ENCODE data around the gene ACER1.
A peak's percentile ranks its signal among the peaks of the same experiment; 100 is the strongest.

The ACER1 gene

DNA sequence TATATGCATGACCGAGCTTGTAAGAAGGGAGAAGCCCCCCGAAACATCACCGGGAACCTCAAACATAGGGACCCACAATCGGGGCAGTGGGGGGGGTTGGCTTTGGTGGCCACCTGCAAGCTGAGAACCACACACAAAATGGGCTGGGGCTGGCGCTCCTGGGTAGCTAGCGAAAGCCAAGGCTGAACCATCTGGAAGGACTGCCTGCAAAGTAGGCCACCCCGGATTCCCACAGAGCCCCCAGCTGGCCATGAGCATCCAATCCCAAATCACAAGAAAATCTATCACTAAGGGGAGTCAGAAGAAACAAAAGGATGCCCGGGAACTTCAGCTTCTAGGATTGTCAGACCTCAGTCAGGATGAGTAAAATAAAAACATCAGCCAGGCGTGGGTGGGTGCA, 45.1 kb upstream of the ACER1 start:
- Histone ChIP-seq H2AFZ (ENCODE audit: low read depth, low read length) (no peak overlapping the region), H3K4me2 (ENCODE audit: low read length, poor library complexity, severe bottlenecking) (no peak overlapping the region), H4K91ac (ENCODE audit: low read length) (no peak overlapping the region), H3K4ac (ENCODE audit: low read depth in 1 of 2, low read length in 2 of 2) (no peak overlapping the region), H3K9me3 (ENCODE audit: control insufficient read depth, low read length) (peaks cover 9% of the 10 kb centered on the region), H2BK12ac (ENCODE audit: low read length in 2 of 2) (no peak overlapping the region), H3K79me1 (replicated peaks; ENCODE audit: low read length, poor library complexity, severe bottlenecking) (peaks cover 16% of the 10 kb centered on the region), H3K4me1 (ENCODE audit: control insufficient read depth, insufficient read depth, low read depth, low read length) (peaks cover 34% of the 10 kb centered on the region), H3K36me3 (ENCODE audit: control insufficient read depth in 1 of 2, insufficient read depth in 2 of 2, low read depth in 1 of 2, low read length in 2 of 2) (peaks cover 49 to 72% of the 10 kb centered on the region in 2 experiments), H2BK5ac (ENCODE audit: low read depth, low read length, poor library complexity, severe bottlenecking) (peak overlapping the region; percentile 11), H3K9ac (ENCODE audit: low read length) (no peak overlapping the region), H2AK5ac (ENCODE audit: low read length, severe bottlenecking) (peak overlapping the region; percentile 91), H2BK120ac (ENCODE audit: low read depth, low read length) (no peak overlapping the region), H2BK15ac (ENCODE audit: low read depth, poor library complexity, severe bottlenecking) (no peak overlapping the region), H4K8ac (ENCODE audit: low read length) (no peak overlapping the region), H3K14ac (ENCODE audit: low read length in 2 of 2) (no peak overlapping the region), H3K4me3 (ENCODE audit: insufficient read depth in 1 of 2, low read depth in 1 of 2, low read length in 2 of 2) (no peak overlapping the region), H3K27me3 (ENCODE audit: control insufficient read depth in 1 of 2, insufficient read depth in 1 of 2, low read length in 2 of 2) (no peaks in the 10 kb centered on the region), H3K27ac (ENCODE audit: low read length, poor library complexity, severe bottlenecking) (peak overlapping the region; percentile 88), H3K18ac (ENCODE audit: low read depth in 1 of 2, low read length in 2 of 2) (no peak overlapping the region), H3K23ac (ENCODE audit: low read length in 2 of 2) (no peak overlapping the region)
- no peak for DNase-seq
- 91% methylated on average over 9 of the region's 9 CpGs for WGBS

DNA sequence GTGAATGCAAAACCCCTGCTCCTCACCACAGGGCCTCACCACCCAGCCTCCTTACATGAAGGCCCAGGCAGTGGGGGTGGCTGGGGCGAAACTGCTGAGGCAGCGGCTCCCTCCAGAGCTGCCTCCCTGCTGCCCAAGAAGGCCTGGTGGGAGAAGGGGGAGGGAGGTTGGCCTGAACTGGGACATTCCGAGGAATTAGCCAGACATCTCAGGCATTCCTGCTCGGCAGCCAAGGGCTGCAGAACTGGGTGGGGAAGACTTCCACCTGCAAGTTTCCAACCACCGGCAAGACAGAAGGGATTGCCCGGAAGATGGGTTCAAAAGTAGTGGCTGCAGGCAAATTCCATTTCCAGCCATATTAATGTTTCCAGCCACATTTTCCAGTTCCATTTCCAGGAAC, 44.6 kb upstream of the ACER1 start:
- Histone ChIP-seq H2BK15ac (ENCODE audit: low read depth, poor library complexity, severe bottlenecking) (no peak overlapping the region), H3K4me1 (ENCODE audit: control insufficient read depth, insufficient read depth, low read depth, low read length) (peaks cover 35% of the 10 kb centered on the region), H3K27ac (ENCODE audit: low read length, poor library complexity, severe bottlenecking) (peak overlapping the region; percentile 88), H3K9ac (ENCODE audit: low read length) (no peak overlapping the region), H3K79me1 (replicated peaks; ENCODE audit: low read length, poor library complexity, severe bottlenecking) (peaks cover 14% of the 10 kb centered on the region), H3K18ac (ENCODE audit: low read depth in 1 of 2, low read length in 2 of 2) (no peak overlapping the region), H3K9me3 (ENCODE audit: control insufficient read depth, low read length) (peaks cover 9% of the 10 kb centered on the region), H3K27me3 (ENCODE audit: control insufficient read depth in 1 of 2, insufficient read depth in 1 of 2, low read length in 2 of 2) (no peaks in the 10 kb centered on the region), H2BK120ac (ENCODE audit: low read depth, low read length) (no peak overlapping the region), H3K4ac (ENCODE audit: low read depth in 1 of 2, low read length in 2 of 2) (no peak overlapping the region), H4K8ac (ENCODE audit: low read length) (no peak overlapping the region), H3K14ac (ENCODE audit: low read length in 2 of 2) (no peak overlapping the region), H2BK12ac (ENCODE audit: low read length in 2 of 2) (no peak overlapping the region), H3K36me3 (ENCODE audit: control insufficient read depth in 1 of 2, insufficient read depth in 2 of 2, low read depth in 1 of 2, low read length in 2 of 2) (peaks cover 45 to 68% of the 10 kb centered on the region in 2 experiments), H3K4me3 (ENCODE audit: insufficient read depth in 1 of 2, low read depth in 1 of 2, low read length in 2 of 2) (no peak overlapping the region), H3K23ac (ENCODE audit: low read length in 2 of 2) (no peak overlapping the region), H2AK5ac (ENCODE audit: low read length, severe bottlenecking) (peak overlapping the region; percentile 91), H2BK5ac (ENCODE audit: low read depth, low read length, poor library complexity, severe bottlenecking) (peak overlapping the region; percentile 11), H3K4me2 (ENCODE audit: low read length, poor library complexity, severe bottlenecking) (no peak overlapping the region), H4K91ac (ENCODE audit: low read length) (no peak overlapping the region), H2AFZ (ENCODE audit: low read depth, low read length) (no peak overlapping the region)
- WGBS, result 59% methylated on average over 6 of the region's 6 CpGs
- peak; percentile 27 for DNase-seq

DNA sequence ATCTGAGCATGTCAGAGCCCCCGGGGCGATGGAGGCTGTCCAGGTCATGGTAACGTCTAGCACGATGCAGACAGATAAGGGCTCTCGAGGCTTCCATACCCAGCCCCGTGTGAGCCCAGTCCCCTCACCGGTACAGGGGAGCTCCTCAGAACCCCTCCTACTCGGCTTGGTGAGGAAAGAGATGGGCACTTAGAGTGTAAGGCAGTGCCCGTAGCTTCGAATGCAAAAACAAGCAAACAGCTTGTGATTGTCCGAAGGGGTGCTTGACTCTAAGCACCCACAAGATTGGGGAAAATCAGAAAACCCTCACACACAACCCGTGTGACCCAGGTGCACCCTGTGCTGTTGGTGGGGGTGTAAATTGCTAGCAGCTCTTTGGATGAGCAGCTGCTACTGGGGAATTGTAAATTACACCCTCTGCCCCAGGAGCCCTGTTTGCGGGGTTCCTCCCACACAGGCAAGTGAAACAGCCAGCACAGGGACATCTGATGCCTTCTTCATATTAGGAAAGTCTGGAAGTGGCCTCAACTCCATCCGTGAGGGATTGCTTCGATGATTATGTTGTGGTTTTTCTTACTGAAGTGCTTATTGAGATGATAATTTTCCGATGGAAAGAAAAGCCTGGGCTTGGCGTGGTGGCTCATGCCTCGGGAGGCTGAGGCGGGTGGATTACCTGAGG, 43.2 kb upstream of the ACER1 start:
- H3K23ac ChIP-seq (ENCODE audit: low read length in 2 of 2), result no peak overlapping the region
- H3K36me3 ChIP-seq (ENCODE audit: control insufficient read depth in 1 of 2, insufficient read depth in 2 of 2, low read depth in 1 of 2, low read length in 2 of 2), result peaks cover 33 to 58% of the 10 kb centered on the region in 2 experiments
- no peak overlapping the region for H2BK15ac ChIP-seq (ENCODE audit: low read depth, poor library complexity, severe bottlenecking)
- H4K8ac ChIP-seq (ENCODE audit: low read length), result no peak overlapping the region
- no peak overlapping the region for H2BK12ac ChIP-seq (ENCODE audit: low read length in 2 of 2)
- no peak overlapping the region for H3K4me3 ChIP-seq (ENCODE audit: insufficient read depth in 1 of 2, low read depth in 1 of 2, low read length in 2 of 2)
- H3K4ac ChIP-seq (ENCODE audit: low read depth in 1 of 2, low read length in 2 of 2), result no peak overlapping the region
- H2AFZ ChIP-seq (ENCODE audit: low read depth, low read length), result no peak overlapping the region
- H2AK5ac ChIP-seq (ENCODE audit: low read length, severe bottlenecking), result peak overlapping the region; percentile 56
- H3K27me3 ChIP-seq (ENCODE audit: control insufficient read depth in 1 of 2, insufficient read depth in 1 of 2, low read length in 2 of 2), result no peaks in the 10 kb centered on the region
- H2BK120ac ChIP-seq (ENCODE audit: low read depth, low read length), result no peak overlapping the region
- peaks cover 37% of the 10 kb centered on the region for H3K4me1 ChIP-seq (ENCODE audit: control insufficient read depth, insufficient read depth, low read depth, low read length)
- H3K79me1 ChIP-seq (replicated peaks; ENCODE audit: low read length, poor library complexity, severe bottlenecking), result peaks cover 12% of the 10 kb centered on the region
- H2BK5ac ChIP-seq (ENCODE audit: low read depth, low read length, poor library complexity, severe bottlenecking), result no peak overlapping the region
- 85% methylated on average over 15 of the region's 19 CpGs for WGBS
- no peak for DNase-seq
- no peak overlapping the region for H3K14ac ChIP-seq (ENCODE audit: low read length in 2 of 2)
- peaks cover 9% of the 10 kb centered on the region for H3K9me3 ChIP-seq (ENCODE audit: control insufficient read depth, low read length)
- no peak overlapping the region for H3K27ac ChIP-seq (ENCODE audit: low read length, poor library complexity, severe bottlenecking)
- H3K9ac ChIP-seq (ENCODE audit: low read length), result peak overlapping the region; percentile 9
- H3K4me2 ChIP-seq (ENCODE audit: low read length, poor library complexity, severe bottlenecking), result no peak overlapping the region
- no peak overlapping the region for H3K18ac ChIP-seq (ENCODE audit: low read depth in 1 of 2, low read length in 2 of 2)
- no peak overlapping the region for H4K91ac ChIP-seq (ENCODE audit: low read length)

DNA sequence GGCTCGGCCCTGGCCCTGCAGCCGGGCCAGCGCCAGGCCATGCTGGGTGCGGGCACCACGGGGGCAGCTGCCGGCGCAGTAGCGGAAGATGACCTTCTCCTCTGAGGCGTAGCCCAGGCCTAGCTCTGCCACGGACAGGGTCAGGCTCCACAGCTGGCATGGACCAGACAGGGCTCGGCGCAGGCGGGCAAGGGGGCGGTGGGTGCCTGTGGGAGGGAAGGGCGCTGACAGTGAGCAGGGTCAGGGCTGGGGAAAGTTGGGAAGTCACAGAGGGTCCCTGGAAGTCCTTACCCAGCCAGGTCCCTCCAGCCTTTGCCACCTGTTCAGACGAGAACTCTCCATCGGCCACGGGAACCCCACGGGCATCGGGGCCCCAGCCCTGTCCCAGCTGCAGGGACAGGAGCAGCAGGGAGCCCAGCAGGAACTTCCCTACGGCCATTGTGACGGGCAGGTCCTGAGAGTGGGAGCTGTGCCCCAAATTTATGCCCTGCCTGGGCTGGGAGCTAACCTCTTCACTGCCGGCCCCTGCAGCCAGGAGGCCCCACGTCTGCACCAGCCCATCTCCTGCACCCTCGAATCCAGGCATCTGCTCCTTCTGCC, 42.1 kb upstream of the ACER1 start, which contains the start of gene PSPN:
Gene PSPN, minus strand, starts transcription at position 523 of the 600 bp plus-strand sequence. Its CDS starts 84 bp downstream, at position 439.
- Histone ChIP-seq H3K9me3 (ENCODE audit: control insufficient read depth, low read length) (peaks cover 9% of the 10 kb centered on the region), H2BK12ac (ENCODE audit: low read length in 2 of 2) (peak within 1 kb of the TSS in 1 of 2 experiments; percentile 17), H4K8ac (ENCODE audit: low read length) (no peak within 1 kb of the TSS), H3K36me3 (ENCODE audit: control insufficient read depth in 1 of 2, insufficient read depth in 2 of 2, low read depth in 1 of 2, low read length in 2 of 2) (peaks cover 22 to 47% of the 10 kb centered on the region in 2 experiments), H3K14ac (ENCODE audit: low read length in 2 of 2) (no peak within 1 kb of the TSS), H3K4me2 (ENCODE audit: low read length, poor library complexity, severe bottlenecking) (no peak within 1 kb of the TSS), H2BK5ac (ENCODE audit: low read depth, low read length, poor library complexity, severe bottlenecking) (no peak within 1 kb of the TSS), H3K9ac (ENCODE audit: low read length) (peak within 1 kb of the TSS; percentile 9), H2AFZ (ENCODE audit: low read depth, low read length) (no peak within 1 kb of the TSS), H2AK5ac (ENCODE audit: low read length, severe bottlenecking) (peak within 1 kb of the TSS; percentile 56), H3K4ac (ENCODE audit: low read depth in 1 of 2, low read length in 2 of 2) (no peak within 1 kb of the TSS), H3K4me3 (ENCODE audit: insufficient read depth in 1 of 2, low read depth in 1 of 2, low read length in 2 of 2) (peak within 1 kb of the TSS in 1 of 2 experiments; percentile 14), H3K4me1 (ENCODE audit: control insufficient read depth, insufficient read depth, low read depth, low read length) (peaks cover 36% of the 10 kb centered on the region), H3K27ac (ENCODE audit: low read length, poor library complexity, severe bottlenecking) (no peak within 1 kb of the TSS), H3K18ac (ENCODE audit: low read depth in 1 of 2, low read length in 2 of 2) (no peak within 1 kb of the TSS), H4K91ac (ENCODE audit: low read length) (no peak within 1 kb of the TSS), H3K23ac (ENCODE audit: low read length in 2 of 2) (no peak within 1 kb of the TSS), H2BK15ac (ENCODE audit: low read depth, poor library complexity, severe bottlenecking) (no peak within 1 kb of the TSS), H3K27me3 (ENCODE audit: control insufficient read depth in 1 of 2, insufficient read depth in 1 of 2, low read length in 2 of 2) (no peaks in the 10 kb centered on the region), H3K79me1 (replicated peaks; ENCODE audit: low read length, poor library complexity, severe bottlenecking) (peaks cover 7% of the 10 kb centered on the region), H2BK120ac (ENCODE audit: low read depth, low read length) (no peak within 1 kb of the TSS)
- no peak for DNase-seq
- 94% methylated on average over 25 of the region's 25 CpGs for WGBS
